Neural cell (in vitro differentiated cells): Measurements from ENCODE around the gene SNCA. TPM values are rescaled to one million over a fixed set of nuclear protein-coding genes. Genes with fewer than 3 reads are reported as not detected.

Experiments
- H2AFZ ChIP-seq: fragments of 200-600, 300-800 bp; sonication (generic), shearing (Covaris generic); 2 replicates; pipeline ENCODE4 v1.6.0; 2014; ENCODE audit warnings: low read depth, mild to moderate bottlenecking, antibody characterized with exemption, low read length, moderate library complexity
- H3F3A ChIP-seq: fragments of 200-600 bp; shearing (Covaris generic); 2 replicates; pipeline ENCODE4 v1.6.1; 2016; ENCODE audit warnings: mild to moderate bottlenecking, moderate library complexity, mixed read lengths, antibody characterized with exemption, low read length; ENCODE audit not compliant: insufficient read depth, poor library complexity, severe bottlenecking
- H3K27ac ChIP-seq: fragments of 200-600, 300-800 bp; sonication (generic), shearing (Covaris generic); 2 replicates; pipeline ENCODE4 v1.5.1; 2014; ENCODE audit warnings: mild to moderate bottlenecking, low read length, moderate library complexity
- H3K27me3 ChIP-seq: fragments of 300-800, 200-600 bp; sonication (generic), shearing (Covaris generic); 2 replicates; pipeline ENCODE4 v1.6.0; 2014; ENCODE audit warnings: mild to moderate bottlenecking, low read depth, low read length, moderate library complexity; ENCODE audit not compliant: insufficient read depth
- H3K36me3 ChIP-seq: fragments of 300-800, 200-600 bp; sonication (generic), shearing (Covaris generic); 2 replicates; pipeline ENCODE4 v1.5.1; 2014; ENCODE audit warnings: mild to moderate bottlenecking, antibody characterized with exemption, low read length, moderate library complexity; ENCODE audit not compliant: insufficient read depth
- H3K4me2 ChIP-seq: fragments of 300-800, 200-600 bp; sonication (generic), shearing (Covaris generic); 2 replicates; pipeline ENCODE4 v1.6.0; 2014; ENCODE audit warnings: mild to moderate bottlenecking, low read length
- H3K4me3 ChIP-seq: fragments of 300-800, 200-600 bp; sonication (generic), shearing (Covaris generic); 2 replicates; pipeline ENCODE4 v1.5.1; 2014; ENCODE audit warnings: mild to moderate bottlenecking, low read length, moderate library complexity
- H3K79me2 ChIP-seq: fragments of 200-600 bp; shearing (Covaris generic); replicated peaks from 2 replicates; pipeline ENCODE4 v1.6.0; 2014; ENCODE audit warnings: mild to moderate bottlenecking, low read length, moderate library complexity; ENCODE audit not compliant: insufficient read depth
- H3K9ac ChIP-seq: fragments of 300-800, 200-600 bp; sonication (generic), shearing (Covaris generic); 2 replicates; pipeline ENCODE4 v1.6.1; 2016; ENCODE audit warnings: mild to moderate bottlenecking, low read length, mixed read lengths
- H3K9me2 ChIP-seq: fragments of 200-600 bp; shearing (Covaris generic); 2 replicates; pipeline ENCODE4 v1.6.1; 2016; ENCODE audit warnings: mild to moderate bottlenecking, low read length, mixed read lengths; ENCODE audit not compliant: insufficient read depth
- H3K9me3 ChIP-seq: fragments of 200-600, 300-800 bp; sonication (generic), shearing (Covaris generic); 2 replicates; pipeline ENCODE4 v1.6.1; 2016; ENCODE audit warnings: mild to moderate bottlenecking, mixed run types, low read length, moderate library complexity, mixed read lengths
- H4K20me1 ChIP-seq: fragments of 200-600 bp; shearing (Covaris generic); 2 replicates; pipeline ENCODE4 v1.6.1; 2016; ENCODE audit warnings: mild to moderate bottlenecking, mixed run types; ENCODE audit not compliant: insufficient read depth
- CTCF ChIP-seq: fragments of 450-650 bp; IDR thresholded peaks from 2 replicates; pipeline ENCODE4 v1.5.1; 2014; ENCODE audit warnings: antibody characterized with exemption, mild to moderate bottlenecking, moderate library complexity; ENCODE audit not compliant: poor library complexity, severe bottlenecking
- EP300 ChIP-seq: fragments of 450-650 bp; conservative IDR thresholded peaks from 2 replicates; pipeline ENCODE4 v1.6.1; 2014; ENCODE audit warnings: antibody characterized with exemption, mild to moderate bottlenecking, moderate library complexity; ENCODE audit not compliant: poor library complexity, severe bottlenecking
- EZH2 ChIP-seq: fragments of 200-600, 300-800 bp; shearing (Covaris generic), sonication (generic); IDR thresholded peaks from 2 replicates; pipeline ENCODE4 v1.6.1; 2014; ENCODE audit warnings: antibody characterized with exemption, low read length, borderline replicate concordance, mild to moderate bottlenecking; ENCODE audit not compliant: insufficient read depth, poor library complexity, severe bottlenecking
- MXI1 ChIP-seq: fragments of 450-650 bp; conservative IDR thresholded peaks from 2 replicates; pipeline ENCODE4 v1.6.1; 2014; ENCODE audit warnings: antibody characterized with exemption, mild to moderate bottlenecking; ENCODE audit not compliant: poor library complexity, severe bottlenecking
- POLR2AphosphoS5 ChIP-seq: IDR thresholded peaks from 2 replicates; pipeline ENCODE4 v1.6.1; 2012
- RAD21 ChIP-seq: fragments of 450-650 bp; conservative IDR thresholded peaks from 2 replicates; pipeline ENCODE4 v1.6.1; 2014; ENCODE audit warnings: antibody characterized with exemption, mild to moderate bottlenecking, moderate library complexity
- REST ChIP-seq: IDR thresholded peaks from 2 replicates; pipeline ENCODE4 v1.6.1; 2012; ENCODE audit warnings: borderline replicate concordance
- SMC3 ChIP-seq: fragments of 450-650 bp; conservative IDR thresholded peaks from 2 replicates; pipeline ENCODE4 v1.6.1; 2014; ENCODE audit warnings: antibody characterized with exemption, mild to moderate bottlenecking, moderate library complexity; ENCODE audit not compliant: poor library complexity
- TAF1 ChIP-seq: IDR thresholded peaks from 2 replicates; pipeline ENCODE4 v1.6.1; 2012; ENCODE audit warnings: low read depth
- polyA plus RNA-seq: library from polyadenylated mRNA; depleted of rRNA; stranded (reverse); fragments of >200 nt; gene quantifications from 2 replicates; pipeline ENCODE4 v1.2.3, GENCODE V29; 2014

Gene SNCA
- polyA plus RNA-seq, 1 donor from 2014 or later: 66.1 TPM

GRCh38 chr4:89733946-89734345, 103.0 kb downstream of the SNCA start:
- Histone ChIP-seq H3K9ac (no peak overlapping the region), H3K79me2 (no peaks in the 10 kb centered on the region), H3K36me3 (no peaks in the 10 kb centered on the region), H3K9me3 (no peaks in the 10 kb centered on the region), H3F3A (no peaks in the 10 kb centered on the region), H4K20me1 (no peaks in the 10 kb centered on the region), H3K27me3 (no peaks in the 10 kb centered on the region), H3K27ac (no peak overlapping the region), H3K9me2 (no peaks in the 10 kb centered on the region), H3K4me3 (no peak overlapping the region), H3K4me2 (no peak overlapping the region), H2AFZ (no peak overlapping the region)
- TF ChIP-seq POLR2AphosphoS5 (no peak), EP300 (no peak), SMC3 (no peak), EZH2 (no peak), TAF1 (no peak), RAD21 (no peak), CTCF (no peak), REST (no peak), MXI1 (no peak)

GRCh38 chr4:89727238-89727637, 109.7 kb downstream of the SNCA start:
- Histone ChIP-seq H3K4me2 (no peak overlapping the region), H3K9ac (no peak overlapping the region), H3K36me3 (no peaks in the 10 kb centered on the region), H3K4me3 (no peak overlapping the region), H3F3A (no peaks in the 10 kb centered on the region), H3K27ac (no peak overlapping the region), H3K9me2 (no peaks in the 10 kb centered on the region), H3K79me2 (no peaks in the 10 kb centered on the region), H2AFZ (no peak overlapping the region), H3K9me3 (no peaks in the 10 kb centered on the region), H4K20me1 (no peaks in the 10 kb centered on the region), H3K27me3 (no peaks in the 10 kb centered on the region)
- TF ChIP-seq CTCF (no peak), REST (no peak), POLR2AphosphoS5 (no peak), MXI1 (no peak), SMC3 (no peak), EP300 (no peak), EZH2 (no peak), TAF1 (no peak), RAD21 (no peak)
